A549 (cell line): ENCODE data around the gene FGF7. TPM values are rescaled to one million over a fixed set of nuclear protein-coding genes. Genes with fewer than 3 reads are reported as not detected.
"Not testable (repeated sequence)": the region's sequence is repeated elsewhere in the genome, so short reads cannot be mapped to it uniquely, and the experiment has no call there.

Source experiments
- ATAC-seq, 2 experiments: fragments of 200-7000 bp in 1 of 2; fragments of >200 bp in 1 of 2; cut with Nextera tagmentation in 1 of 2; cut with Tn5 transposase in 1 of 2; 3 replicates each; pipeline versions ENCODE4 v1.8.0 to v1.9.1; 2018 to 2020; ENCODE audit warnings: mild to moderate bottlenecking in 1 of 2, moderate library complexity in 1 of 2
- CTCF ChIA-PET: fragments of 300-600 bp; sonication (Branson Sonifier 250); formaldehyde crosslinking; extraction: SDS; loops from one replicate; lab custom pipeline; 2021; ENCODE audit warnings: antibody characterized with exemption, inconsistent platforms; lab: Yijun Ruan, JAX
- POLR2A ChIA-PET: fragments of 350-600 bp; formaldehyde crosslinking; extraction: SDS; loops from one replicate; lab custom pipeline; 2021; ENCODE audit warnings: antibody characterized with exemption, inconsistent platforms; lab: Yijun Ruan, JAX
- DNase-seq, 2 experiments: peaks; one replicate each; pipeline versions ENCODE4 v3.0.0 to v3.0.0-alpha.2; 2011 to 2016; ENCODE audit warnings: low read depth in 1 of 2, low spot score in 1 of 2
- FAIRE-seq: peaks from 2 replicates; lab custom pipeline; 2011; peaks lifted over from hg19 to GRCh38; lab: Jason Lieb, UNC
- H3K27ac ChIP-seq, 2 experiments: fragments of >200 bp; sonication (Bioruptor Twin); formaldehyde crosslinking; 3 replicates each; pipeline ENCODE4 v1.5.1; 2016 to 2017
- H3K4me1 ChIP-seq: fragments of >200 bp; sonication (Bioruptor Twin); formaldehyde crosslinking; 3 replicates; pipeline ENCODE4 v1.6.1; 2016
- H3K4me2 ChIP-seq: fragments of >200 bp; sonication (Bioruptor Twin); formaldehyde crosslinking; 3 replicates; pipeline ENCODE4 v1.6.1; 2016
- H3K4me3 ChIP-seq: fragments of >200 bp; sonication (Bioruptor Twin); formaldehyde crosslinking; 3 replicates; pipeline ENCODE4 v1.5.1; 2016
- H3K9me3 ChIP-seq: fragments of >200 bp; sonication (Bioruptor Twin); formaldehyde crosslinking; 3 replicates; pipeline ENCODE4 v1.6.1; 2016
- CBX2 ChIP-seq: fragments of 200-600 bp; sonication (generic); IDR thresholded peaks from 2 replicates; pipeline ENCODE4 v1.6.1; 2016; ENCODE audit warnings: low read depth, mild to moderate bottlenecking, borderline replicate concordance
- CEBPB ChIP-seq, 2 experiments: fragments of >200 bp in 1 of 2; sonication (Bioruptor Twin) in 1 of 2; formaldehyde crosslinking in 1 of 2; IDR thresholded peaks; 2 replicates each; pipeline ENCODE4 v1.6.1; 2012 to 2016
- ESRRA ChIP-seq: fragments of 150-350 bp; IDR thresholded peaks from 2 replicates; pipeline ENCODE4 v1.6.1; 2014; ENCODE audit warnings: mild to moderate bottlenecking, low read length, borderline replicate concordance
- FOXS1 ChIP-seq: fragments of 250-450 bp; sonication (Bioruptor Pico); IDR thresholded peaks from 2 replicates; pipeline ENCODE4 v1.5.0; 2020; ENCODE audit warnings: mild to moderate bottlenecking, moderate library complexity
- HES2 ChIP-seq: fragments of >200 bp; sonication (Bioruptor Twin); formaldehyde crosslinking; IDR thresholded peaks from 2 replicates; pipeline ENCODE4 v1.6.1; 2016
- HEYL ChIP-seq: fragments of 250-450 bp; sonication (Bioruptor Pico); IDR thresholded peaks from 2 replicates; pipeline ENCODE4 v1.8.0; 2021; ENCODE audit warnings: mild to moderate bottlenecking, moderate library complexity
- HOXA7 ChIP-seq: fragments of 250-450 bp; sonication (Bioruptor Pico); IDR thresholded peaks from 2 replicates; pipeline ENCODE4 v1.5.0; 2020; ENCODE audit warnings: mild to moderate bottlenecking, moderate library complexity
- HOXB13 ChIP-seq: fragments of 250-450 bp; sonication (Bioruptor Pico); IDR thresholded peaks from 2 replicates; pipeline ENCODE4 v1.5.0; 2020; ENCODE audit warnings: low read depth, mild to moderate bottlenecking, moderate library complexity
- KDM1A ChIP-seq: fragments of 200-600 bp; sonication (generic); IDR thresholded peaks from 2 replicates; pipeline ENCODE4 v1.6.1; 2016; ENCODE audit warnings: low read depth, mild to moderate bottlenecking
- MYC ChIP-seq: IDR thresholded peaks from 2 replicates; pipeline ENCODE4 v1.6.1; 2012; ENCODE audit warnings: mild to moderate bottlenecking, inconsistent platforms, low read length, improper control_type of control experiment, borderline replicate concordance
- NFE2L2 ChIP-seq: fragments of 150-350 bp; conservative IDR thresholded peaks from 2 replicates; pipeline ENCODE4 v1.6.1; 2014; ENCODE audit warnings: low read length
- PBX3 ChIP-seq: IDR thresholded peaks from 2 replicates; pipeline ENCODE4 v1.6.1; 2012
- PHF8 ChIP-seq: fragments of 200-600 bp; sonication (generic); IDR thresholded peaks from 2 replicates; pipeline ENCODE4 v1.6.1; 2016; ENCODE audit warnings: low read depth, mild to moderate bottlenecking, antibody characterized with exemption, moderate library complexity, borderline replicate concordance
- POLR2A ChIP-seq: IDR thresholded peaks from 2 replicates; pipeline ENCODE4 v1.6.1; 2012; ENCODE audit warnings: mild to moderate bottlenecking, low read length
- POLR2AphosphoS2 ChIP-seq: conservative IDR thresholded peaks from 2 replicates; pipeline ENCODE4 v1.6.1; 2012; ENCODE audit warnings: low read length, improper control_type of control experiment, inconsistent platforms
- RAD21 ChIP-seq, 2 experiments: fragments of >200 bp in 1 of 2; sonication (Bioruptor Twin) in 1 of 2; formaldehyde crosslinking in 1 of 2; IDR thresholded peaks in 1 of 2; conservative IDR thresholded peaks in 1 of 2; 2 replicates in 1 of 2; 3 replicates in 1 of 2; pipeline ENCODE4 v1.6.1; 2012 to 2018; ENCODE audit warnings: inconsistent platforms in 1 of 2
- RCOR1 ChIP-seq: fragments of 150-350 bp; IDR thresholded peaks from 2 replicates; pipeline ENCODE4 v1.6.1; 2014; ENCODE audit warnings: antibody characterized with exemption, low read length, low read depth
- RFX5 ChIP-seq: fragments of 450-650 bp; IDR thresholded peaks from 2 replicates; pipeline ENCODE4 v1.7.1; 2014; ENCODE audit warnings: antibody characterized with exemption, mild to moderate bottlenecking, moderate library complexity
- RNF2 ChIP-seq: fragments of 200-600 bp; sonication (generic); IDR thresholded peaks from 2 replicates; pipeline ENCODE4 v1.6.1; 2016; ENCODE audit warnings: low read depth, mild to moderate bottlenecking, antibody characterized with exemption, moderate library complexity, borderline replicate concordance
- SMC3 ChIP-seq: fragments of >200 bp; sonication (Bioruptor Twin); formaldehyde crosslinking; IDR thresholded peaks from 3 replicates; pipeline ENCODE4 v1.6.1; 2018; ENCODE audit warnings: inconsistent platforms
- TP53 ChIP-seq: fragments of 250-450 bp; sonication (Bioruptor Pico); IDR thresholded peaks from 2 replicates; pipeline ENCODE4 v1.5.0; 2021; ENCODE audit warnings: mild to moderate bottlenecking, moderate library complexity
- ZFP36 ChIP-seq: fragments of 450-650 bp; IDR thresholded peaks from 2 replicates; pipeline ENCODE4 v1.6.1; 2014; ENCODE audit warnings: borderline replicate concordance; ENCODE audit not compliant: partially characterized antibody
- ZNF302 ChIP-seq: fragments of 250-450 bp; sonication (Bioruptor Pico); IDR thresholded peaks from 2 replicates; pipeline ENCODE4 v1.9.0; 2021; ENCODE audit warnings: inconsistent platforms, mild to moderate bottlenecking, moderate library complexity
- WGBS: methylation state at CpG from one replicate; pipeline ENCODE4 v1.1.6; 2017; ENCODE audit errors: missing lambda C conversion rate; 5-methylcytosine and 5-hydroxymethylcytosine counted together
- polyA plus RNA-seq, 4 experiments: library from polyadenylated mRNA; depleted of rRNA in 3 of 4; stranded (reverse); fragments of >200 nt; fragmentation: RNase III in 1 of 4; extraction: RNeasy Plus Mini Kit Qiagen cat#74134 plus additional on column Dnase treatment in 1 of 4; gene quantifications; 2 replicates in 3 of 4; 3 replicates in 1 of 4; pipeline ENCODE4 v1.2.3, GENCODE V29; 2011 to 2017
- TF ChIP-seq, protein P1 (sequence below): fragments of 250-450 bp; sonication (Bioruptor Pico); IDR thresholded peaks from 2 replicates; pipeline ENCODE4 v1.5.0; 2021; ENCODE audit warnings: mild to moderate bottlenecking, moderate library complexity, borderline replicate concordance

FGF7 gene
- polyA plus RNA-seq, 2 of the 4 experiments (the other 2 are of a cell fraction) = not detected

GRCh38 chr15:49387471-49387870, 35.6 kb upstream of the FGF7 start:
- DNase-seq (no peak), ATAC-seq (no peak), FAIRE-seq (no peak)
- Histone ChIP-seq H3K9me3 (no peaks in the 10 kb centered on the region), H3K4me3 (no peak overlapping the region), H3K4me2 (no peak overlapping the region), H3K4me1 (peaks cover 10% of the 10 kb centered on the region; the same call in 2 of the 3 replicates), H3K27ac (no peak overlapping the region)
- ChIA-PET CTCF (no interaction called here), POLR2A (no interaction called here)
- WGBS = 5% methylated on average over 2 of the region's 2 CpGs
- TF ChIP-seq PHF8 (no peak), SMC3 (no peak), ESRRA (no peak), HEYL (CRISPR knock-in tag) (no peak), RCOR1 (no peak), CEBPB (IDR thresholded peaks at IDR 0.05) (no peak), POLR2A (no peak), KDM1A (no peak), HES2 (no peak), CBX2 (no peak), RNF2 (no peak), MYC (no peak), ZFP36 (no peak), RAD21 (conservative IDR thresholded peaks at IDR 0.05 in 1 of 2, IDR thresholded peaks at IDR 0.05 in 1 of 2) (no peak), HOXB13 (no peak), NFE2L2 (no peak), POLR2AphosphoS2 (no peak), ZNF302 (CRISPR knock-in tag) (no peak)

- FAIRE-seq, CTCF ChIA-PET: not testable (repeated sequence)
Observed at GRCh38 chr15:49402515-49403296, 20.3 kb upstream of the FGF7 start.

GRCh38 chr15:49406352-49407118, 16.5 kb upstream of the FGF7 start:
- Histone ChIP-seq H3K9me3 (no peaks in the 10 kb centered on the region), H3K4me2 (no peak overlapping the region)
- no peak for DNase-seq
- FAIRE-seq = no peak
- TF ChIP-seq RFX5 (no peak), ZNF302 (CRISPR knock-in tag) (no peak), FOXS1 (CRISPR knock-in tag) (no peak), RAD21 (conservative IDR thresholded peaks at IDR 0.05 in 1 of 2, IDR thresholded peaks at IDR 0.05 in 1 of 2) (no peak), TP53 (CRISPR knock-in tag) (no peak), HOXA7 (no peak), HES2 (no peak), PBX3 (no peak), SMC3 (no peak), POLR2A (no peak), MYC (no peak)
- TF ChIP-seq, protein P1, sequence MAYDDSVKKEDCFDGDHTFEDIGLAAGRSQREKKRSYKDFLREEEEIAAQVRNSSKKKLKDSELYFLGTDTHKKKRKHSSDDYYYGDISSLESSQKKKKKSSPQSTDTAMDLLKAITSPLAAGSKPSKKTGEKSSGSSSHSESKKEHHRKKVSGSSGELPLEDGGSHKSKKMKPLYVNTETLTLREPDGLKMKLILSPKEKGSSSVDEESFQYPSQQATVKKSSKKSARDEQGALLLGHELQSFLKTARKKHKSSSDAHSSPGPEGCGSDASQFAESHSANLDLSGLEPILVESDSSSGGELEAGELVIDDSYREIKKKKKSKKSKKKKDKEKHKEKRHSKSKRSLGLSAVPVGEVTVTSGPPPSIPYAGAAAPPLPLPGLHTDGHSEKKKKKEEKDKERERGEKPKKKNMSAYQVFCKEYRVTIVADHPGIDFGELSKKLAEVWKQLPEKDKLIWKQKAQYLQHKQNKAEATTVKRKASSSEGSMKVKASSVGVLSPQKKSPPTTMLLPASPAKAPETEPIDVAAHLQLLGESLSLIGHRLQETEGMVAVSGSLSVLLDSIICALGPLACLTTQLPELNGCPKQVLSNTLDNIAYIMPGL (CRISPR knock-in tag) = no peak
- TF ChIP-seq, all 56 proteins: peak for 0
- ATAC-seq = no peak
- WGBS = 36% methylated on average over 7 of the region's 17 CpGs
- ChIA-PET CTCF (no interaction called here), POLR2A (no interaction called here)
- Histone ChIP-seq H3K27ac (no peak overlapping the region), H3K4me3 (no peak overlapping the region), H3K4me1 (no peaks in the 10 kb centered on the region)

More at GRCh38 chr15:49402515-49403296, 20.3 kb upstream of the FGF7 start:
- H3K4me2 ChIP-seq, H3K4me3 ChIP-seq, H3K27ac ChIP-seq, ATAC-seq, POLR2A ChIA-PET, H3K9me3 ChIP-seq, H3K4me1 ChIP-seq, DNase-seq: not testable (repeated sequence)
- 2% methylated on average over 5 of the region's 5 CpGs for WGBS
